IMR-90 (cell line): ENCODE data around the gene SMARCA2.

Experiments
- BHLHE40 ChIP-seq: fragments of 150-350 bp; IDR thresholded peaks from 2 replicates; pipeline ENCODE4 v1.6.1; 2016; ENCODE audit warnings: mild to moderate bottlenecking, low read depth, low read length
- CEBPB ChIP-seq: IDR thresholded peaks from 2 replicates; pipeline ENCODE4 v1.6.1; 2012; ENCODE audit warnings: low read depth, low read length, improper control_type of control experiment
- CHD1 ChIP-seq: IDR thresholded peaks from 2 replicates; pipeline ENCODE4 v1.6.1; 2012; ENCODE audit warnings: low read depth, low read length, improper control_type of control experiment
- CTCF ChIP-seq: conservative IDR thresholded peaks from 2 replicates; pipeline ENCODE4 v1.5.1; 2012; ENCODE audit warnings: mild to moderate bottlenecking, low read depth, low read length, improper control_type of control experiment
- ELK1 ChIP-seq: fragments of 150-350 bp; IDR thresholded peaks from 2 replicates; pipeline ENCODE4 v1.6.1; 2016; ENCODE audit warnings: low read depth, mild to moderate bottlenecking, low read length, moderate library complexity, borderline replicate concordance
- MAFK ChIP-seq: IDR thresholded peaks from 2 replicates; pipeline ENCODE4 v1.6.1; 2012; ENCODE audit warnings: low read depth, low read length, improper control_type of control experiment
- MAZ ChIP-seq: IDR thresholded peaks from 2 replicates; pipeline ENCODE4 v1.6.1; 2012; ENCODE audit warnings: low read depth, mild to moderate bottlenecking, low read length, improper control_type of control experiment, moderate library complexity, borderline replicate concordance
- POLR2A ChIP-seq: IDR thresholded peaks from 2 replicates; pipeline ENCODE4 v1.6.1; 2012; ENCODE audit warnings: mild to moderate bottlenecking, low read depth, low read length
- RCOR1 ChIP-seq: IDR thresholded peaks from 2 replicates; pipeline ENCODE4 v1.6.1; 2012; ENCODE audit warnings: mild to moderate bottlenecking, low read length, improper control_type of control experiment; ENCODE audit not compliant: insufficient replicate concordance
- RFX5 ChIP-seq: IDR thresholded peaks from 2 replicates; pipeline ENCODE4 v1.8.0; 2012; ENCODE audit warnings: low read depth, mild to moderate bottlenecking, low read length, moderate library complexity
- SMC3 ChIP-seq: fragments of 150-350 bp; IDR thresholded peaks from 2 replicates; pipeline ENCODE4 v1.6.1; 2016; ENCODE audit warnings: low read depth, mild to moderate bottlenecking, antibody characterized with exemption, low read length, moderate library complexity
- USF2 ChIP-seq: fragments of 150-350 bp; IDR thresholded peaks from 2 replicates; pipeline ENCODE4 v1.6.1; 2017; ENCODE audit warnings: mild to moderate bottlenecking, antibody characterized with exemption, low read length, low read depth

GRCh38 chr9:2145746-2146145 lies 130.6 kb downstream of the SMARCA2 start:
- TF ChIP-seq RFX5 (no peak), POLR2A (no peak), CTCF (no peak), ELK1 (no peak), SMC3 (no peak), MAFK (no peak), CEBPB (no peak), BHLHE40 (no peak), USF2 (no peak), RCOR1 (no peak), CHD1 (no peak), MAZ (no peak)
